H9 (cell line): ENCODE results near the gene HK3. TPM values are rescaled to one million over a fixed set of nuclear protein-coding genes. Genes with fewer than 3 reads are reported as not detected.

Experiments used
- DNase-seq: peaks from one replicate; pipeline ENCODE4 v3.0.0-alpha.2; 2017
- H2AFZ ChIP-seq: one replicate; pipeline ENCODE4 v1.6.1; 2013; ENCODE audit warnings: mild to moderate bottlenecking, low read length, control low read depth, moderate library complexity
- H2AK5ac ChIP-seq: 2 replicates; pipeline ENCODE4 v1.6.1; 2013; ENCODE audit warnings: low read length, control low read depth, mixed read lengths; ENCODE audit not compliant: insufficient read length
- H2BK120ac ChIP-seq: one replicate; pipeline ENCODE4 v1.6.1; 2013; ENCODE audit warnings: low read depth, mild to moderate bottlenecking, low read length, control low read depth, inconsistent platforms; ENCODE audit not compliant: poor library complexity, severe bottlenecking
- H2BK12ac ChIP-seq: 2 replicates; pipeline ENCODE4 v1.6.1; 2013; ENCODE audit warnings: low read length, control low read depth, mixed read lengths, low read depth; ENCODE audit not compliant: insufficient read length
- H2BK15ac ChIP-seq: 2 replicates; pipeline ENCODE4 v1.6.1; 2013; ENCODE audit warnings: low read depth, low read length, control low read depth
- H2BK20ac ChIP-seq: one replicate; pipeline ENCODE4 v1.6.1; 2013; ENCODE audit warnings: low read depth, mild to moderate bottlenecking, low read length, control low read depth, inconsistent platforms; ENCODE audit not compliant: poor library complexity, severe bottlenecking
- H2BK5ac ChIP-seq: 2 replicates; pipeline ENCODE4 v1.6.1; 2013; ENCODE audit warnings: low read length, control low read depth, mixed read lengths; ENCODE audit not compliant: insufficient read length
- H3K14ac ChIP-seq: 2 replicates; pipeline ENCODE4 v1.6.1; 2013; ENCODE audit warnings: low read length, control low read depth; ENCODE audit not compliant: insufficient read depth
- H3K18ac ChIP-seq: 2 replicates; pipeline ENCODE4 v1.6.1; 2013; ENCODE audit warnings: low read depth, mild to moderate bottlenecking, mixed read lengths, low read length, control low read depth; ENCODE audit not compliant: insufficient read length
- H3K23ac ChIP-seq: 2 replicates; pipeline ENCODE4 v1.6.1; 2013; ENCODE audit warnings: low read length, control low read depth, mixed read lengths, low read depth; ENCODE audit not compliant: insufficient read length
- H3K23me2 ChIP-seq: 2 replicates; pipeline ENCODE4 v1.6.1; 2013; ENCODE audit warnings: low read depth, mild to moderate bottlenecking, mixed read lengths, low read length, control low read depth; ENCODE audit not compliant: insufficient read length, poor library complexity, severe bottlenecking
- H3K27ac ChIP-seq: 2 replicates; pipeline ENCODE4 v1.5.1; 2013; ENCODE audit warnings: low read length, control low read depth, mixed read lengths, low read depth; ENCODE audit not compliant: insufficient read length
- H3K27me3 ChIP-seq: 2 replicates; pipeline ENCODE4 v1.6.1; 2013; ENCODE audit warnings: low read length, control low read depth, inconsistent platforms; ENCODE audit not compliant: insufficient read depth
- H3K4ac ChIP-seq: 2 replicates; pipeline ENCODE4 v1.6.1; 2013; ENCODE audit warnings: low read depth, mild to moderate bottlenecking, control low read depth, inconsistent platforms, low read length, moderate library complexity
- H3K4me1 ChIP-seq: 2 replicates; pipeline ENCODE4 v1.6.1; 2013; ENCODE audit warnings: low read length, control low read depth, inconsistent platforms; ENCODE audit not compliant: insufficient read depth
- H3K4me2 ChIP-seq: 2 replicates; pipeline ENCODE4 v1.6.1; 2013; ENCODE audit warnings: low read length, control low read depth, mixed read lengths; ENCODE audit not compliant: insufficient read length, insufficient read depth
- H3K56ac ChIP-seq: 2 replicates; pipeline ENCODE4 v1.6.1; 2013; ENCODE audit warnings: low read depth, mild to moderate bottlenecking, mixed read lengths, low read length, control low read depth; ENCODE audit not compliant: insufficient read length
- H3K79me1 ChIP-seq: 2 replicates; pipeline ENCODE4 v1.6.1; 2013; ENCODE audit warnings: low read depth, mild to moderate bottlenecking, moderate library complexity, low read length, control low read depth, inconsistent platforms; ENCODE audit not compliant: insufficient read depth, poor library complexity, severe bottlenecking
- H3K79me2 ChIP-seq: 2 replicates; pipeline ENCODE4 v1.6.1; 2013; ENCODE audit warnings: low read length, control low read depth, inconsistent platforms; ENCODE audit not compliant: insufficient read depth
- H3K9ac ChIP-seq: 2 replicates; pipeline ENCODE4 v1.6.1; 2013; ENCODE audit warnings: low read length, control low read depth, mixed read lengths; ENCODE audit not compliant: insufficient read length; ENCODE audit errors: extremely low read depth
- H3K9me3 ChIP-seq: one replicate; pipeline ENCODE4 v1.6.1; 2013; ENCODE audit warnings: low read depth, low read length, inconsistent platforms; ENCODE audit not compliant: control insufficient read depth
- H3T11ph ChIP-seq: one replicate; pipeline ENCODE4 v1.6.1; 2013; ENCODE audit warnings: mild to moderate bottlenecking, low read length, control low read depth, inconsistent platforms
- H4K20me1 ChIP-seq: one replicate; pipeline ENCODE4 v1.6.1; 2013; ENCODE audit not compliant: control insufficient read depth, insufficient read length, insufficient read depth
- H4K5ac ChIP-seq: 2 replicates; pipeline ENCODE4 v1.6.1; 2013; ENCODE audit warnings: low read depth, mild to moderate bottlenecking, mixed read lengths, low read length, control low read depth; ENCODE audit not compliant: insufficient read length
- H4K8ac ChIP-seq: replicated peaks from 2 replicates; pipeline ENCODE4 v1.6.1; 2013; ENCODE audit warnings: low read length, control low read depth, mixed read lengths, low read depth; ENCODE audit not compliant: insufficient read length
- H4K91ac ChIP-seq: 2 replicates; pipeline ENCODE4 v1.6.1; 2013; ENCODE audit warnings: low read depth, mild to moderate bottlenecking, moderate library complexity, mixed read lengths, low read length, control low read depth; ENCODE audit not compliant: insufficient read length
- H3K27ac Mint-ChIP-seq, 3 experiments: 2 replicates in 2 of 3; 3 replicates in 1 of 3; pipeline ENCODE4 v1.8.0; 2020 to 2021; ENCODE audit warnings: mixed read lengths in 3 of 3, mild to moderate bottlenecking in 1 of 3, moderate library complexity in 1 of 3
- H3K27me3 Mint-ChIP-seq: 2 replicates; pipeline ENCODE4 v1.8.0; 2021; ENCODE audit warnings: low read depth, mild to moderate bottlenecking, moderate library complexity, mixed read lengths
- H3K36me3 Mint-ChIP-seq, 3 experiments: 2 replicates in 2 of 3; 3 replicates in 1 of 3; pipeline ENCODE4 v1.8.0; 2020 to 2021; ENCODE audit warnings: low read depth in 3 of 3, mixed read lengths in 3 of 3; ENCODE audit not compliant: insufficient read depth in 1 of 3
- H3K4me1 Mint-ChIP-seq, 2 experiments: 2 replicates each; pipeline ENCODE4 v1.8.0; 2020; ENCODE audit warnings: mixed read lengths in 2 of 2
- H3K4me3 Mint-ChIP-seq, 2 experiments: 2 replicates in 1 of 2; 3 replicates in 1 of 2; pipeline ENCODE4 v1.8.0; 2020 to 2021; ENCODE audit warnings: mild to moderate bottlenecking in 2 of 2, mixed read lengths in 2 of 2, moderate library complexity in 1 of 2
- H3K9me3 Mint-ChIP-seq, 2 experiments: 2 replicates in 1 of 2; 3 replicates in 1 of 2; pipeline ENCODE4 v1.8.0; 2020; ENCODE audit warnings: mild to moderate bottlenecking in 2 of 2, mixed read lengths in 2 of 2, moderate library complexity in 1 of 2
- WGBS: extraction: QIAGEN DNeasy Blood & Tissue Kit; methylation state at CpG from one replicate; pipeline ENCODE4 v1.1.7; 2013; ENCODE audit warnings: missing lambda C conversion rate, low lambda C conversion rate, mixed read lengths; ENCODE audit not compliant: insufficient read length; ENCODE audit errors: extremely low coverage; 5-methylcytosine and 5-hydroxymethylcytosine counted together
- total RNA-seq: library from RNA; stranded (reverse); gene quantifications from 2 replicates; pipeline ENCODE4 v1.2.1, GENCODE V29; 2021
- TF ChIP-seq, protein P1 (sequence below): fragments of 200-600 bp; sonication (generic); conservative IDR thresholded peaks from 3 replicates; pipeline ENCODE4 v1.8.0; 2021; ENCODE audit warnings: antibody characterized with exemption, mild to moderate bottlenecking

The HK3 gene
- total RNA-seq, 1 experiment from 2014 or later, result not detected

DNA sequence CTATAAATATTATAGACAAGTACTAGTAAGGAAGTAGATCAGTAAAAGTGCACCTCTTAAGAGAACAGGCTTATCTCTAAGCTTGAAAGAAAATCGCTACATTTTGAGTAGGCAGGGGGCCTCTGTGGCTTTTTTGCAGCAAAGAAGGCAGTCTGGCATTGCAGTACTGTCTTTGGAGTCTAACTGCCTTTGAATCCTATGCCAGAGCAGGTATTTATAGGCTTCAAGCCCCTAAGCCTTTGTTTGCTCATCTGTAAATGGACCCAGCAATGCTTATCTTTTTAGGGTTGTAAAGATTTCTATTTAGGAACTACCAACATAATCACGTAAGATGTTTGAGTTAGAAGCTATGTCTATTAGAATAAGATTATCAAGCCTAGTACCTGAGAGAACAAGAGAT, 23.7 kb upstream of the HK3 start:
- Histone ChIP-seq H2BK120ac (no peak overlapping the region), H3K14ac (no peak overlapping the region), H3K27me3 (no peaks in the 10 kb centered on the region), H3T11ph (no peak overlapping the region), H3K9ac (no peak overlapping the region), H3K27ac (no peak overlapping the region), H2AK5ac (no peak overlapping the region), H3K56ac (no peak overlapping the region), H3K79me1 (no peaks in the 10 kb centered on the region), H2BK15ac (no peak overlapping the region), H2BK5ac (no peak overlapping the region), H3K9me3 (no peaks in the 10 kb centered on the region), H4K5ac (no peak overlapping the region), H3K4me2 (no peak overlapping the region), H4K8ac (no peak overlapping the region), H3K23ac (no peak overlapping the region), H3K4me1 (no peaks in the 10 kb centered on the region), H2AFZ (no peak overlapping the region), H3K23me2 (no peaks in the 10 kb centered on the region), H4K91ac (no peak overlapping the region), H4K20me1 (no peaks in the 10 kb centered on the region), H2BK20ac (no peak overlapping the region), H3K4ac (no peak overlapping the region), H3K18ac (no peak overlapping the region), H2BK12ac (no peak overlapping the region), H3K79me2 (no peaks in the 10 kb centered on the region)
- DNase-seq, result no peak
- TF ChIP-seq, protein P1, sequence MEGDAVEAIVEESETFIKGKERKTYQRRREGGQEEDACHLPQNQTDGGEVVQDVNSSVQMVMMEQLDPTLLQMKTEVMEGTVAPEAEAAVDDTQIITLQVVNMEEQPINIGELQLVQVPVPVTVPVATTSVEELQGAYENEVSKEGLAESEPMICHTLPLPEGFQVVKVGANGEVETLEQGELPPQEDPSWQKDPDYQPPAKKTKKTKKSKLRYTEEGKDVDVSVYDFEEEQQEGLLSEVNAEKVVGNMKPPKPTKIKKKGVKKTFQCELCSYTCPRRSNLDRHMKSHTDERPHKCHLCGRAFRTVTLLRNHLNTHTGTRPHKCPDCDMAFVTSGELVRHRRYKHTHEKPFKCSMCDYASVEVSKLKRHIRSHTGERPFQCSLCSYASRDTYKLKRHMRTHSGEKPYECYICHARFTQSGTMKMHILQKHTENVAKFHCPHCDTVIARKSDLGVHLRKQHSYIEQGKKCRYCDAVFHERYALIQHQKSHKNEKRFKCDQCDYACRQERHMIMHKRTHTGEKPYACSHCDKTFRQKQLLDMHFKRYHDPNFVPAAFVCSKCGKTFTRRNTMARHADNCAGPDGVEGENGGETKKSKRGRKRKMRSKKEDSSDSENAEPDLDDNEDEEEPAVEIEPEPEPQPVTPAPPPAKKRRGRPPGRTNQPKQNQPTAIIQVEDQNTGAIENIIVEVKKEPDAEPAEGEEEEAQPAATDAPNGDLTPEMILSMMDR, result no peak
- Mint-ChIP-seq H3K4me3 (no peak overlapping the region), H3K27me3 (no peaks in the 10 kb centered on the region), H3K36me3 (peaks cover 0 to 28% (median 14%) of the 10 kb centered on the region in 3 experiments; a peak in 6 of 7 replicates), H3K9me3 (no peaks in the 10 kb centered on the region), H3K27ac (peak overlapping the region in 1 of 3 experiments; percentile 29; a peak in 1 of 7 replicates), H3K4me1 (peaks cover 0 to 13% of the 10 kb centered on the region in 2 experiments; a peak in 2 of 4 replicates)
- no CpG with 5 or more reads among the region's 2 CpGs for WGBS
